Right cardiac atrium (tissue), 5 donors: ENCODE data around the gene PRKG1. TPM values are rescaled to one million over a fixed set of nuclear protein-coding genes. Genes with fewer than 3 reads are reported as not detected.

Source experiments
- ATAC-seq, 2 donors: fragments of 200-7000 bp; cut with Tn5 transposase; one replicate each; pipeline versions ENCODE4 v1.8.0 to v1.9.1; 2020; ENCODE audit warnings: moderate library complexity in 2 of 2, mild to moderate bottlenecking in 1 of 2
- DNase-seq, 3 donors: peaks; one replicate each; pipeline ENCODE4 v3.0.0-alpha.2; 2020
- H3K27ac ChIP-seq: one replicate; pipeline ENCODE4 v1.5.1; 2013; ENCODE audit warnings: mild to moderate bottlenecking, low read length, control low read depth, moderate library complexity
- H3K27me3 ChIP-seq: one replicate; pipeline ENCODE4 v1.6.1; 2013; ENCODE audit not compliant: control insufficient read depth, insufficient read depth
- H3K4me1 ChIP-seq: one replicate; pipeline ENCODE4 v1.6.1; 2013; ENCODE audit warnings: low read length; ENCODE audit not compliant: control insufficient read depth, insufficient read depth
- H3K4me3 ChIP-seq: one replicate; pipeline ENCODE4 v1.5.1; 2013; ENCODE audit warnings: low read length, control low read depth
- H3K9me3 ChIP-seq: one replicate; pipeline ENCODE4 v1.6.1; 2013; ENCODE audit warnings: low read length; ENCODE audit not compliant: control insufficient read depth
- WGBS: extraction: QIAGEN DNeasy Blood & Tissue Kit; methylation state at CpG from one replicate; pipeline ENCODE4 v1.1.7; 2013; 5-methylcytosine and 5-hydroxymethylcytosine counted together
- intact Hi-C, 4 donors: fragments of 100-400 bp; cut with DNase I; formaldehyde crosslinking; loops; one replicate each; pipeline versions ENCODE4 v1.11.0 to v1.14.0; 2022 to 2023
- polyA plus RNA-seq: library from polyadenylated mRNA; stranded (reverse); fragments of 200-250 nt; gene quantifications from one replicate; pipeline ENCODE4 v1.2.3, GENCODE V29; 2013
- total RNA-seq, 4 donors: library from RNA; stranded (reverse); fragmentation: NEBNext Ultra II Directional; extraction: Animal tissue kit (Norgen Biotek cat#: 25700); gene quantifications; one replicate each; pipeline ENCODE4 v1.2.1, GENCODE V29; 2021
- donor health status: healthy with polysubstance abuse.
- donor health status: DM: no; HTN: yes; CAD: no.
- donor health status: DM: no; HTN: no; CAD: no.
- donor health status: DM: no; HTN: yes; CAD: no; lungs with severe emphysema.
- donor health status: DM: yes; HTN: yes; CAD: no.

Gene PRKG1
- total and polyA plus RNA-seq, 5 donors, result 16.6 to 49.9 (median 47.4) TPM

- H3K4me1 ChIP-seq, result no peaks in the 10 kb centered on the region
- intact Hi-C loops, result loop anchor here in 2 of 4 donors (10.0 kb wide), 1 partner anchor 341 kb away; no protein-coding TSS in a partner anchor
- peak within 1 kb of the TSS; percentile 57 for H3K4me3 ChIP-seq
- 2% methylated on average over 55 of the region's 55 CpGs for WGBS
- ATAC-seq (peak; percentile 75 to 76), DNase-seq (peak; percentile 35 to 78 (median 76))
- H3K9me3 ChIP-seq, result no peaks in the 10 kb centered on the region
- no peaks in the 10 kb centered on the region for H3K27me3 ChIP-seq
- no peak within 1 kb of the TSS for H3K27ac ChIP-seq
These were observed 1239.9 kb downstream of the PRKG1 start, which contains the start of gene DKK1 for GRCh38 chr10:52313933-52314821. TSS of gene DKK1 (plus strand) at chr10:52314281. CDS start at chr10:52314435, 154 bp downstream.

DNA sequence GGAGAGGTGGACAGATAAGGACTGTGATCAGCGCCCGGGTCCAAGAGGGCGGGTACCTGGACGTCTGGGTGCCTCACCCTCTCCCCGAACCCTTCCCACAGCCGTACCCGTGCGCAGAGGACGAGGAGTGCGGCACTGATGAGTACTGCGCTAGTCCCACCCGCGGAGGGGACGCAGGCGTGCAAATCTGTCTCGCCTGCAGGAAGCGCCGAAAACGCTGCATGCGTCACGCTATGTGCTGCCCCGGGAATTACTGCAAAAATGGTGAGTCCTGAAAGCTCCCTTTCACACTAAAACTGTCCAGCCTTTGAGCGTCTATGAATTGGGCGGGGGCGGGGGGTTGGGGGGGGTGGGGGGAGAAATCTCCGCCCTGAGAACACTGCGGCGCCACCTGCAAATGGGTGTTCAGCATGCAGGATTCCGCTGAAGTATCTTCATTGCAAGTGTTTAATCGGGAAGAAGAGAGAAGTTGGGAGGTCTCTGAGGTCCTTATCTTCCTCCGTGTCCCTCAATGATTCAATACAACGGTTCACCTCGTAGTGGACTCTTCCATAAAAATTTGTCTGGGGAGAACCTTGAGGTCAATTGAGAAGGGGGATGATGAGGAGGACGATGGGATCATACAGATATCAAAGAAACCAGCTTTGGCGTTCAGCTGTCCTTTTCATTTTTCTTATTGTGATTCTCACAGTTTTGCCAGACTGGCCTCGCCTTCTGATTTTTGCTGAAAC, 1240.7 kb downstream of the PRKG1 start:
- Histone ChIP-seq H3K4me1 (no peaks in the 10 kb centered on the region), H3K9me3 (no peaks in the 10 kb centered on the region), H3K4me3 (peak overlapping the region; percentile 57), H3K27ac (no peak overlapping the region), H3K27me3 (no peaks in the 10 kb centered on the region)
- ATAC-seq (peak; percentile 52 to 58), DNase-seq (peak; percentile 14 to 50 (median 41))
- WGBS, result 9% methylated on average over 36 of the region's 36 CpGs
- intact Hi-C loops, result loop anchor here in 2 of 4 donors (10.0 kb wide), 1 partner anchor 340 kb away; no protein-coding TSS in a partner anchor

DNA sequence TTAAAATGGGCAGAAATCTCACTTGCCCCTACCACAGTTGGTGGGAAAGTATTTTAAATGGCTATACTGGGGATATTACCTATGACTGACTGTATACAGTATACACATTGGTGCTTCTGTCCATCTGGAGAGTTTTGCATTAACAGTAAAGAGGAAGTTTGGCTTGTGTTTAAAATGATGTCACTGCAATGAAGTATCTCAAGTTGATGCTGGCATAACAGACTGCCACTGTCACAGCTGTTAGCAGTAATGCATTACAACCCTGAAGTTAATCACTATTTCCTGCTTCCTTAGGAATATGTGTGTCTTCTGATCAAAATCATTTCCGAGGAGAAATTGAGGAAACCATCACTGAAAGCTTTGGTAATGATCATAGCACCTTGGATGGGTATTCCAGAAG, 1241.7 kb downstream of the PRKG1 start:
- intact Hi-C loops, result loop anchor here in 2 of 4 donors (10.0 kb wide), 1 partner anchor 339 kb away; no protein-coding TSS in a partner anchor
- Histone ChIP-seq H3K4me1 (no peaks in the 10 kb centered on the region), H3K27me3 (no peaks in the 10 kb centered on the region), H3K9me3 (no peaks in the 10 kb centered on the region), H3K4me3 (no peak overlapping the region), H3K27ac (no peak overlapping the region)
- WGBS, result 51% methylated on average over 1 of the region's 1 CpG
- DNase-seq (no peak), ATAC-seq (no peak)

- no peaks in the 10 kb centered on the region for H3K4me1 ChIP-seq
- no peak overlapping the region for H3K4me3 ChIP-seq
- intact Hi-C loops, result loop anchor here in 2 of 4 donors (10.0 kb wide), 1 partner anchor 338 kb away; no protein-coding TSS in a partner anchor
- H3K27ac ChIP-seq, result no peak overlapping the region
- no peaks in the 10 kb centered on the region for H3K9me3 ChIP-seq
- 88% methylated on average over 4 of the region's 4 CpGs for WGBS
- no peaks in the 10 kb centered on the region for H3K27me3 ChIP-seq
- ATAC-seq (no peak), DNase-seq (no peak)
These were observed 1242.2 kb downstream of the PRKG1 start for GRCh38 chr10:52316500-52316899.

- Histone ChIP-seq H3K27ac (no peak overlapping the region), H3K27me3 (no peaks in the 10 kb centered on the region), H3K4me1 (no peaks in the 10 kb centered on the region), H3K4me3 (no peak overlapping the region), H3K9me3 (no peaks in the 10 kb centered on the region)
- DNase-seq (no peak), ATAC-seq (no peak)
- intact Hi-C loops, result loop anchor here in 2 of 4 donors (10.0 kb wide), 1 partner anchor 337 kb away; no protein-coding TSS in a partner anchor
- WGBS, result 63% methylated on average over 5 of the region's 5 CpGs
These were observed 1243.9 kb downstream of the PRKG1 start for GRCh38 chr10:52318136-52318701.

GRCh38 chr10:52318822-52319464, 1244.7 kb downstream of the PRKG1 start:
- H3K9me3 ChIP-seq, result no peaks in the 10 kb centered on the region
- no peak for ATAC-seq

DNA sequence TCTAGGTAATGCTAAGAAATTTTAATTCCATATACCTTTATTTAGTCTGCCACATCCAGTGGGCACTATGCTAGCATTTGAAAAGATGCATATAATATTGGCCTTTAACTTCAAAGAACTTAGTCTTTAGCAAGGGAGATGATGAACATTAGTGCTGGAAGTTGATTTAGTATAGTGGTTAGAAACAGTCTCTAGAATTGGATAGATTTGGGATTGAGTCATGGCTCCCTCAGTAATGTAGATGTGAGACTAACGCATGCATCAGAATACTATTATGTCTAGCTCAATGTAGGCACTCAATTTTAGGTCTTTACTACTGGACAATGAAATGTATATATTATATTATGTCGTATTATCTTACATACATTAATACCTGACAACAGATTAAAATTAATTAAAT, 1245.6 kb downstream of the PRKG1 start:
- 94% methylated on average over 2 of the region's 2 CpGs for WGBS
- H3K9me3 ChIP-seq, result no peaks in the 10 kb centered on the region
- H3K4me3 ChIP-seq, result no peak overlapping the region
- H3K4me1 ChIP-seq, result no peaks in the 10 kb centered on the region
- intact Hi-C loops, result loop anchor here in 2 of 4 donors (10.0 kb wide), 1 partner anchor 335 kb away; no protein-coding TSS in a partner anchor
- H3K27ac ChIP-seq, result no peak overlapping the region
- no peak for ATAC-seq
- no peak for DNase-seq
- no peaks in the 10 kb centered on the region for H3K27me3 ChIP-seq

More at GRCh38 chr10:52318822-52319464, 1244.7 kb downstream of the PRKG1 start:
- H3K27ac ChIP-seq, result no peak overlapping the region
- no peaks in the 10 kb centered on the region for H3K27me3 ChIP-seq
- H3K4me1 ChIP-seq, result no peaks in the 10 kb centered on the region
- H3K4me3 ChIP-seq, result no peak overlapping the region
- 72% methylated on average over 7 of the region's 7 CpGs for WGBS
- no peak for DNase-seq
- intact Hi-C loops, result loop anchor here in 2 of 4 donors (10.0 kb wide), 1 partner anchor 336 kb away; no protein-coding TSS in a partner anchor

- Histone ChIP-seq H3K4me3 (no peak overlapping the region), H3K9me3 (no peaks in the 10 kb centered on the region), H3K27ac (no peak overlapping the region), H3K4me1 (no peaks in the 10 kb centered on the region), H3K27me3 (no peaks in the 10 kb centered on the region)
- ATAC-seq (no peak), DNase-seq (no peak)
- 84% methylated on average over 1 of the region's 1 CpG for WGBS
- intact Hi-C loops, result no loop called here
These were observed 1248.0 kb downstream of the PRKG1 start for GRCh38 chr10:52322323-52322722.

- H3K9me3 ChIP-seq, result no peaks in the 10 kb centered on the region
These were observed 1248.6 kb downstream of the PRKG1 start for GRCh38 chr10:52322936-52323335.

GRCh38 chr10:52326382-52326781, 1252.1 kb downstream of the PRKG1 start:
- H3K9me3 ChIP-seq, result no peaks in the 10 kb centered on the region
- intact Hi-C loops, result no loop called here
- H3K27ac ChIP-seq, result no peak overlapping the region
- DNase-seq (no peak), ATAC-seq (no peak)
- no peaks in the 10 kb centered on the region for H3K4me1 ChIP-seq
- H3K27me3 ChIP-seq, result peaks cover 2% of the 10 kb centered on the region
- no peak overlapping the region for H3K4me3 ChIP-seq
- WGBS, result 74% methylated on average over 2 of the region's 2 CpGs

More at GRCh38 chr10:52322936-52323335, 1248.6 kb downstream of the PRKG1 start:
- ATAC-seq, result no peak
- intact Hi-C loops, result no loop called here
- H3K4me3 ChIP-seq, result no peak overlapping the region
- 86% methylated on average over 1 of the region's 1 CpG for WGBS
- no peak overlapping the region for H3K27ac ChIP-seq
- H3K27me3 ChIP-seq, result no peaks in the 10 kb centered on the region
- no peak for DNase-seq
- H3K4me1 ChIP-seq, result no peaks in the 10 kb centered on the region
